Neural cell (in vitro differentiated cells): Measurements from ENCODE around the gene ME2. TPM values are rescaled to one million over a fixed set of nuclear protein-coding genes. Genes with fewer than 3 reads are reported as not detected.

ENCODE experiments used
- H2AFZ ChIP-seq: fragments of 200-600, 300-800 bp; sonication (generic), shearing (Covaris generic); 2 replicates; pipeline ENCODE4 v1.6.0; 2014; ENCODE audit warnings: low read depth, mild to moderate bottlenecking, antibody characterized with exemption, low read length, moderate library complexity
- H3F3A ChIP-seq: fragments of 200-600 bp; shearing (Covaris generic); 2 replicates; pipeline ENCODE4 v1.6.1; 2016; ENCODE audit warnings: mild to moderate bottlenecking, moderate library complexity, mixed read lengths, antibody characterized with exemption, low read length; ENCODE audit not compliant: insufficient read depth, poor library complexity, severe bottlenecking
- H3K27ac ChIP-seq: fragments of 200-600, 300-800 bp; sonication (generic), shearing (Covaris generic); 2 replicates; pipeline ENCODE4 v1.5.1; 2014; ENCODE audit warnings: mild to moderate bottlenecking, low read length, moderate library complexity
- H3K27me3 ChIP-seq: fragments of 300-800, 200-600 bp; sonication (generic), shearing (Covaris generic); 2 replicates; pipeline ENCODE4 v1.6.0; 2014; ENCODE audit warnings: mild to moderate bottlenecking, low read depth, low read length, moderate library complexity; ENCODE audit not compliant: insufficient read depth
- H3K36me3 ChIP-seq: fragments of 300-800, 200-600 bp; sonication (generic), shearing (Covaris generic); 2 replicates; pipeline ENCODE4 v1.5.1; 2014; ENCODE audit warnings: mild to moderate bottlenecking, antibody characterized with exemption, low read length, moderate library complexity; ENCODE audit not compliant: insufficient read depth
- H3K4me2 ChIP-seq: fragments of 300-800, 200-600 bp; sonication (generic), shearing (Covaris generic); 2 replicates; pipeline ENCODE4 v1.6.0; 2014; ENCODE audit warnings: mild to moderate bottlenecking, low read length
- H3K4me3 ChIP-seq: fragments of 300-800, 200-600 bp; sonication (generic), shearing (Covaris generic); 2 replicates; pipeline ENCODE4 v1.5.1; 2014; ENCODE audit warnings: mild to moderate bottlenecking, low read length, moderate library complexity
- H3K79me2 ChIP-seq: fragments of 200-600 bp; shearing (Covaris generic); replicated peaks from 2 replicates; pipeline ENCODE4 v1.6.0; 2014; ENCODE audit warnings: mild to moderate bottlenecking, low read length, moderate library complexity; ENCODE audit not compliant: insufficient read depth
- H3K9ac ChIP-seq: fragments of 300-800, 200-600 bp; sonication (generic), shearing (Covaris generic); 2 replicates; pipeline ENCODE4 v1.6.1; 2016; ENCODE audit warnings: mild to moderate bottlenecking, low read length, mixed read lengths
- H3K9me2 ChIP-seq: fragments of 200-600 bp; shearing (Covaris generic); 2 replicates; pipeline ENCODE4 v1.6.1; 2016; ENCODE audit warnings: mild to moderate bottlenecking, low read length, mixed read lengths; ENCODE audit not compliant: insufficient read depth
- H3K9me3 ChIP-seq: fragments of 200-600, 300-800 bp; sonication (generic), shearing (Covaris generic); 2 replicates; pipeline ENCODE4 v1.6.1; 2016; ENCODE audit warnings: mild to moderate bottlenecking, mixed run types, low read length, moderate library complexity, mixed read lengths
- H4K20me1 ChIP-seq: fragments of 200-600 bp; shearing (Covaris generic); 2 replicates; pipeline ENCODE4 v1.6.1; 2016; ENCODE audit warnings: mild to moderate bottlenecking, mixed run types; ENCODE audit not compliant: insufficient read depth
- EP300 ChIP-seq: fragments of 450-650 bp; conservative IDR thresholded peaks from 2 replicates; pipeline ENCODE4 v1.6.1; 2014; ENCODE audit warnings: antibody characterized with exemption, mild to moderate bottlenecking, moderate library complexity; ENCODE audit not compliant: poor library complexity, severe bottlenecking
- EZH2 ChIP-seq: fragments of 200-600, 300-800 bp; shearing (Covaris generic), sonication (generic); IDR thresholded peaks from 2 replicates; pipeline ENCODE4 v1.6.1; 2014; ENCODE audit warnings: antibody characterized with exemption, low read length, borderline replicate concordance, mild to moderate bottlenecking; ENCODE audit not compliant: insufficient read depth, poor library complexity, severe bottlenecking
- MXI1 ChIP-seq: fragments of 450-650 bp; conservative IDR thresholded peaks from 2 replicates; pipeline ENCODE4 v1.6.1; 2014; ENCODE audit warnings: antibody characterized with exemption, mild to moderate bottlenecking; ENCODE audit not compliant: poor library complexity, severe bottlenecking
- POLR2AphosphoS5 ChIP-seq: IDR thresholded peaks from 2 replicates; pipeline ENCODE4 v1.6.1; 2012
- RAD21 ChIP-seq: fragments of 450-650 bp; conservative IDR thresholded peaks from 2 replicates; pipeline ENCODE4 v1.6.1; 2014; ENCODE audit warnings: antibody characterized with exemption, mild to moderate bottlenecking, moderate library complexity
- REST ChIP-seq: IDR thresholded peaks from 2 replicates; pipeline ENCODE4 v1.6.1; 2012; ENCODE audit warnings: borderline replicate concordance
- SMC3 ChIP-seq: fragments of 450-650 bp; conservative IDR thresholded peaks from 2 replicates; pipeline ENCODE4 v1.6.1; 2014; ENCODE audit warnings: antibody characterized with exemption, mild to moderate bottlenecking, moderate library complexity; ENCODE audit not compliant: poor library complexity
- TAF1 ChIP-seq: IDR thresholded peaks from 2 replicates; pipeline ENCODE4 v1.6.1; 2012; ENCODE audit warnings: low read depth
- polyA plus RNA-seq: library from polyadenylated mRNA; depleted of rRNA; stranded (reverse); fragments of >200 nt; gene quantifications from 2 replicates; pipeline ENCODE4 v1.2.3, GENCODE V29; 2014
- TF ChIP-seq, protein P1 (sequence below): fragments of 450-650 bp; IDR thresholded peaks from 2 replicates; pipeline ENCODE4 v1.5.1; 2014; ENCODE audit warnings: antibody characterized with exemption, mild to moderate bottlenecking, moderate library complexity; ENCODE audit not compliant: poor library complexity, severe bottlenecking

The ME2 gene
- polyA plus RNA-seq, 1 donor from 2014 or later = 76.2 TPM

DNA sequence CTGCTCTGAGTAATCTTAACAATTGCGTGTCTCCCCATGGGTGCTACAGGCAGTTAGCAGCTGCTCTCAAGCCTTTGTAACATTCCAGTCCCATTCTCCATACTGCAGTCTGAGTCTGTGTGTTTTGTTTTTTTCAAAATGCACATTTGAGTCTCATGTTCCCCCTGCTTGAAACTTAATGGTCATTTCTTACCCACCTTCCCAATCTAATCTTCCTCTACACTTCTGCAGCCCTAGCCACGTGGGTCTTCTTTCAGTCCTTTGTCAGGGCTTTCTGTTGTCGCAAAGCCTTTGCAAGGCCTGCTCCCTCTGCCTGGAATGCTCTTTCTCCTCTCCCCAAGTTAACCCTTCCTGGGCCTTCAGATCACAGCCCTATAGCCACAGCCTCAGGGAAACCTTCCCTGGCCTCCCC is 113.4 kb downstream of the ME2 start:
- H3K9me2 ChIP-seq = no peaks in the 10 kb centered on the region
- H3K4me3 ChIP-seq = no peak overlapping the region
- no peaks in the 10 kb centered on the region for H3K36me3 ChIP-seq
- TF ChIP-seq POLR2AphosphoS5 = no peak
- no peak for TF ChIP-seq EZH2
- TF ChIP-seq TAF1 = no peak
- TF ChIP-seq, protein P1, sequence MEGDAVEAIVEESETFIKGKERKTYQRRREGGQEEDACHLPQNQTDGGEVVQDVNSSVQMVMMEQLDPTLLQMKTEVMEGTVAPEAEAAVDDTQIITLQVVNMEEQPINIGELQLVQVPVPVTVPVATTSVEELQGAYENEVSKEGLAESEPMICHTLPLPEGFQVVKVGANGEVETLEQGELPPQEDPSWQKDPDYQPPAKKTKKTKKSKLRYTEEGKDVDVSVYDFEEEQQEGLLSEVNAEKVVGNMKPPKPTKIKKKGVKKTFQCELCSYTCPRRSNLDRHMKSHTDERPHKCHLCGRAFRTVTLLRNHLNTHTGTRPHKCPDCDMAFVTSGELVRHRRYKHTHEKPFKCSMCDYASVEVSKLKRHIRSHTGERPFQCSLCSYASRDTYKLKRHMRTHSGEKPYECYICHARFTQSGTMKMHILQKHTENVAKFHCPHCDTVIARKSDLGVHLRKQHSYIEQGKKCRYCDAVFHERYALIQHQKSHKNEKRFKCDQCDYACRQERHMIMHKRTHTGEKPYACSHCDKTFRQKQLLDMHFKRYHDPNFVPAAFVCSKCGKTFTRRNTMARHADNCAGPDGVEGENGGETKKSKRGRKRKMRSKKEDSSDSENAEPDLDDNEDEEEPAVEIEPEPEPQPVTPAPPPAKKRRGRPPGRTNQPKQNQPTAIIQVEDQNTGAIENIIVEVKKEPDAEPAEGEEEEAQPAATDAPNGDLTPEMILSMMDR = no peak
- TF ChIP-seq SMC3 = no peak
- TF ChIP-seq MXI1 = no peak
- no peak for TF ChIP-seq EP300
- TF ChIP-seq REST = no peak
- TF ChIP-seq RAD21 = no peak
- H3K27me3 ChIP-seq = no peaks in the 10 kb centered on the region
- no peaks in the 10 kb centered on the region for H4K20me1 ChIP-seq
- no peak overlapping the region for H3K27ac ChIP-seq
- H2AFZ ChIP-seq = no peak overlapping the region
- H3K9ac ChIP-seq = no peak overlapping the region
- H3K9me3 ChIP-seq = no peaks in the 10 kb centered on the region
- no peak overlapping the region for H3K4me2 ChIP-seq
- no peaks in the 10 kb centered on the region for H3F3A ChIP-seq
- no peaks in the 10 kb centered on the region for H3K79me2 ChIP-seq

DNA sequence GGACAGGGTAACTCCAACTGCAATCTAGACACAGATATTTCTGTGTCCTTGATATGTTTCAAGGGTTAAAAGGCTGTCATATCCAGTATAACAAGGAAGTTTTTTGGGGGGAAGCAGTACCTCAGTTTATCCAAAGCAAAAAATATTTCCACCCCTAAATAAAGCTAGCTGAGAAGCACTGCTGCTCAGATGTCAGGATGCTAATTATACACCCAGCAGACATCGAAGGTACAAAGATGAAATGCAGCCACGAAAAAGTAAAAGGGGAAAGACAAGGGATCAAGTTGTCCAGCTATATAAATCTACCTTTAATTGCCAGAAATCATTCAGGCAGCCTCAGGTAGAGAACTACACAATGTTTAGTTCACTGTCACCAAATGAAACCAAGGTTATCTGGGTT is 115.1 kb downstream of the ME2 start:
- H3K27me3 ChIP-seq = no peaks in the 10 kb centered on the region
- H3F3A ChIP-seq = no peaks in the 10 kb centered on the region

More for the DNA sequence above, 115.1 kb downstream of the ME2 start:
- Histone ChIP-seq H3K9me2 (no peaks in the 10 kb centered on the region), H3K4me2 (no peak overlapping the region), H3K4me3 (no peak overlapping the region), H4K20me1 (no peaks in the 10 kb centered on the region), H3K27ac (no peak overlapping the region), H3K79me2 (no peaks in the 10 kb centered on the region), H2AFZ (no peak overlapping the region), H3K9ac (no peak overlapping the region), H3K9me3 (no peaks in the 10 kb centered on the region), H3K36me3 (no peaks in the 10 kb centered on the region)
- TF ChIP-seq, protein P1 = no peak
- TF ChIP-seq TAF1 (no peak), RAD21 (no peak), EZH2 (no peak), REST (no peak), MXI1 (no peak)
